Activated B cell treated with CpG ODN at 0.5 μM for 24 hours (primary cell): Measurements from ENCODE around the gene CASQ1. TPM values are rescaled to one million over a fixed set of nuclear protein-coding genes. Genes with fewer than 3 reads are reported as not detected.

Experiments
- ATAC-seq: fragments of 200-7000 bp; cut with Tn5 transposase; one replicate; pipeline ENCODE4 v1.10.0; 2021; ENCODE audit warnings: low read depth, mild to moderate bottlenecking, moderate library complexity
- CTCF ChIA-PET: fragments of 350-600 bp; sonication (Branson Sonifier 250); formaldehyde crosslinking; loops from one replicate; lab custom pipeline; 2021; ENCODE audit warnings: antibody characterized with exemption; lab: Charles Lee
- POLR2A ChIA-PET: fragments of 350-600 bp; sonication (Branson Sonifier 250); formaldehyde crosslinking; loops from one replicate; lab custom pipeline; 2021; ENCODE audit warnings: antibody characterized with exemption; lab: Charles Lee
- DNase-seq: peaks from one replicate; pipeline ENCODE4 v3.0.0; 2022
- H3K27ac Mint-ChIP-seq: one replicate; pipeline ENCODE4 v1.8.0; 2020; ENCODE audit warnings: mixed read lengths
- H3K27me3 Mint-ChIP-seq: one replicate; pipeline ENCODE4 v1.8.0; 2021; ENCODE audit warnings: mixed read lengths
- H3K36me3 Mint-ChIP-seq: one replicate; pipeline ENCODE4 v1.8.0; 2021; ENCODE audit warnings: low read depth, mixed read lengths
- H3K4me1 Mint-ChIP-seq: one replicate; pipeline ENCODE4 v1.8.0; 2021; ENCODE audit warnings: mixed read lengths
- H3K4me3 Mint-ChIP-seq: one replicate; pipeline ENCODE4 v1.8.0; 2020; ENCODE audit warnings: mild to moderate bottlenecking, mixed read lengths
- H3K9me3 Mint-ChIP-seq: one replicate; pipeline ENCODE4 v1.8.0; 2020; ENCODE audit warnings: mixed read lengths
- intact Hi-C: fragments of 100-400 bp; cut with micrococcal nuclease; formaldehyde crosslinking; loops from one replicate; pipeline ENCODE4 v1.15.1; 2024
- total RNA-seq: library from RNA; stranded (reverse); gene quantifications from 2 replicates; pipeline ENCODE4 v1.2.3, GENCODE V29; 2022
- TF ChIP-seq, protein P1 (sequence below): fragments of 200-600 bp; IDR thresholded peaks from one replicate; pipeline ENCODE4 v1.8.0; 2022; ENCODE audit warnings: antibody characterized with exemption, mild to moderate bottlenecking

CASQ1 gene
- total RNA-seq, 1 donor from 2014 or later, result not detected

DNA sequence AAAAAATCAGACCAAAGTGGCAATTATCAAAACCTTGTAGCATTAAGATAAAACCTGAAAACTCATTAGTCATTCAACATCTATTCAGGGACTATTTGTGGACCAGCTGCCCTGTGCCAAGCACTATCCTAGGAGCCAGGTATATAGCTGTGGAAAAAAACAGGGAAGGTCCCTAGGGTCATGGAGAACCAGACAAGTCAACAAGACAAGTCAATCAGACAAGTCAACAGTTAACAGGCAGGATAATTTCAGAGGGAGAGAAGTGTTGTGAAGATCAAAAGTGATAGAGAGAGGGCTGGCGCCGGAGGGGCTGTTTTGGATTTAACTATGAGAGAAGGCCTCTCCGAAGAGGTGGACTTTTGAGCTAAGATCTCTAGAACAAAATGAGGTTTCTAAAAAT lies 42.3 kb upstream of the CASQ1 start:
- Mint-ChIP-seq H3K4me1 (no peaks in the 10 kb centered on the region), H3K9me3 (no peaks in the 10 kb centered on the region), H3K27me3 (peaks cover 10% of the 10 kb centered on the region), H3K27ac (no peak overlapping the region), H3K4me3 (no peak overlapping the region), H3K36me3 (no peaks in the 10 kb centered on the region)
- DNase-seq (no peak), ATAC-seq (no peak)
- intact Hi-C loops, result no loop called here
- ChIA-PET CTCF (no interaction called here), POLR2A (no interaction called here)
- TF ChIP-seq, protein P1, sequence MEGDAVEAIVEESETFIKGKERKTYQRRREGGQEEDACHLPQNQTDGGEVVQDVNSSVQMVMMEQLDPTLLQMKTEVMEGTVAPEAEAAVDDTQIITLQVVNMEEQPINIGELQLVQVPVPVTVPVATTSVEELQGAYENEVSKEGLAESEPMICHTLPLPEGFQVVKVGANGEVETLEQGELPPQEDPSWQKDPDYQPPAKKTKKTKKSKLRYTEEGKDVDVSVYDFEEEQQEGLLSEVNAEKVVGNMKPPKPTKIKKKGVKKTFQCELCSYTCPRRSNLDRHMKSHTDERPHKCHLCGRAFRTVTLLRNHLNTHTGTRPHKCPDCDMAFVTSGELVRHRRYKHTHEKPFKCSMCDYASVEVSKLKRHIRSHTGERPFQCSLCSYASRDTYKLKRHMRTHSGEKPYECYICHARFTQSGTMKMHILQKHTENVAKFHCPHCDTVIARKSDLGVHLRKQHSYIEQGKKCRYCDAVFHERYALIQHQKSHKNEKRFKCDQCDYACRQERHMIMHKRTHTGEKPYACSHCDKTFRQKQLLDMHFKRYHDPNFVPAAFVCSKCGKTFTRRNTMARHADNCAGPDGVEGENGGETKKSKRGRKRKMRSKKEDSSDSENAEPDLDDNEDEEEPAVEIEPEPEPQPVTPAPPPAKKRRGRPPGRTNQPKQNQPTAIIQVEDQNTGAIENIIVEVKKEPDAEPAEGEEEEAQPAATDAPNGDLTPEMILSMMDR, result no peak

DNA sequence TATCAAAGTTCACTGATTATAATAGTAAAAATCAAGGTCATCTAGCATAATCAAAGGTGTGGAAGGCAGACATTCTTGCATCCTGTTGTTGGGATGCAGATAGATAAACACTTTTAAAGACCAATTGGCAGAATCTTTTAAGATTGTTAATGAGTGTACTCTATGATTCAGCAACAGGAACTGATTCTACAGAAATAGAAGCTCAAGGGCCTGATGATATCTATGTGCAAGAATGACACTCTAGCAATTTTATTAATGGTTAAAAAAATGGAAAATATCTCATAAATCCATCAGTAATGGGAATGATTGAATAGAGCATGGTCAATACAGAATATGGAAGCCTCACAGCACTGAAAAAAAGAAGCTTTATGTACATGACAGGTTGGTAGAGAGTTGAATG lies 41.1 kb upstream of the CASQ1 start:
- Mint-ChIP-seq H3K36me3 (no peaks in the 10 kb centered on the region), H3K4me1 (no peaks in the 10 kb centered on the region), H3K27me3 (peaks cover 5% of the 10 kb centered on the region), H3K4me3 (no peak overlapping the region), H3K9me3 (no peaks in the 10 kb centered on the region), H3K27ac (no peak overlapping the region)
- ATAC-seq (no peak), DNase-seq (no peak)
- intact Hi-C loops, result no loop called here
- POLR2A ChIA-PET, result no interaction called here
- CTCF ChIA-PET, result no interaction called here
- TF ChIP-seq, protein P1, result no peak

DNA sequence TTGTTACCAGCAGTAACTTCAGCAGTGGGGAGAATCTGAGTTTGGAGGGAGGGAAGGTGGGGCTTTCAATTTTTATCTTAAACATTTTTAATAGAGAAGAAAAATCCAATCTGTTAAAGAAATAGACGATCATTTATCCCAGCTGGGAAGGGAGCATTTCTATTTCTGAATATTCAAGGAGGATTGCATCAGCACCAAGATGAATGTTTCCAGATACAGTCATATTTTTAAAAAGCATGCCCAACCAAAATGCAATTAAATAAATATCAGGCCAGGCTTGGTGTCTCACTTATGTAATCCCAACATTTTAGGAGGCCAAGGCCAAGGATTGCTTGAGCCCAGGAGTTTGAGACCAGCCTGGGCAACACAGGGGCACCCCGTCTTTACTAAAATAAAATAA lies 40.7 kb upstream of the CASQ1 start:
- TF ChIP-seq, protein P1, result no peak
- no peaks in the 10 kb centered on the region for H3K4me1 Mint-ChIP-seq
- CTCF ChIA-PET, result no interaction called here

DNA sequence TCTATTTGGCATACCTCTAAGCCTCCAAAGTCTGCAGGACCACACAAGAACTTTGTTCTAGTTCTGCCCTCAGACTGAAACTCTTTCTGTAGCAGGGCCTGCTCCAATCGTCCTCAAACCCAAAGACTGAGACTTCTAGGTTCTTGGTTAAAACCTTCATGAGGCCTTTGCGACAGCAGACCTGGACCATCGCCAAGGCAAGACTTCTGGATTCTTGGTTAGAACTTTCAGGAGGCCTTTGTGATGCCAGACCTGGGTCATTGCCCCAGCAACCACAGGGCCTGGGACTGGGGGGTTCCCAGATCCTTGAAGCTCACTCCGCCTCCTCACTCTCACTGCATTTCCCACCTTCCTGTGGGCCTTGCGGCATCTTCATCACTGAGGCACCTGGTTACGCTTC lies 39.1 kb upstream of the CASQ1 start, which contains the start of gene ATP1A4:
Gene ATP1A4, plus strand, starts transcription at position 301 of the 400 bp plus-strand sequence. CDS start 438 bp downstream, outside the sequence.
- ChIA-PET POLR2A (no interaction called here), CTCF (no interaction called here)
- no peaks in the 10 kb centered on the region for H3K4me1 Mint-ChIP-seq
- H3K27ac Mint-ChIP-seq, result no peak within 1 kb of the TSS
- H3K27me3 Mint-ChIP-seq, result peaks cover 8% of the 10 kb centered on the region
- H3K9me3 Mint-ChIP-seq, result no peaks in the 10 kb centered on the region
- no peak within 1 kb of the TSS for H3K4me3 Mint-ChIP-seq
- DNase-seq, result no peak
- intact Hi-C loops, result no loop called here
- no peak for ATAC-seq
- no peaks in the 10 kb centered on the region for H3K36me3 Mint-ChIP-seq
- TF ChIP-seq, protein P1, result no peak

More for the DNA sequence above, 40.7 kb upstream of the CASQ1 start:
- Mint-ChIP-seq H3K9me3 (no peaks in the 10 kb centered on the region), H3K36me3 (no peaks in the 10 kb centered on the region), H3K27me3 (peaks cover 5% of the 10 kb centered on the region), H3K4me3 (no peak overlapping the region), H3K27ac (no peak overlapping the region)
- POLR2A ChIA-PET, result no interaction called here
- intact Hi-C loops, result no loop called here
- DNase-seq, result no peak
- no peak for ATAC-seq

DNA sequence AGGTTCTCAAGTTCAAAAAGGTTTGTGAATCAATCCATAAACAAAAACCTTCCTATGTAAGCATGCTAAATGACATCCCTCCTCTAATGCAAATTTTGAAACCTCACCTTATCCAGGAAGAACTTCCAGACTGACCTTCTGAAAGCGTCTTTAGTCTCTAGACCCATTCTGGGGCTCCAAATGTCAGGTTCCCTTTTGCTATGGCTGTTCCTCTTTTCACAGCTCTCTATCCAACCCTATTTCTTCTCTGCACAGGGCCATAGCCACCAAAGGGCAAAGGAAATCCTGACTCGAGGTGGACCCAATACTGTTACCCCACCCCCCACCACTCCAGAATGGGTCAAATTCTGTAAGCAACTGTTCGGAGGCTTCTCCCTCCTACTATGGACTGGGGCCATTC lies 35.6 kb upstream of the CASQ1 start:
- TF ChIP-seq, protein P1, result no peak
- intact Hi-C loops, result no loop called here
- POLR2A ChIA-PET, result no interaction called here
- no peak overlapping the region for H3K4me3 Mint-ChIP-seq
- no peaks in the 10 kb centered on the region for H3K4me1 Mint-ChIP-seq
- no peaks in the 10 kb centered on the region for H3K9me3 Mint-ChIP-seq
- no peak overlapping the region for H3K27ac Mint-ChIP-seq
- peaks cover 8% of the 10 kb centered on the region for H3K27me3 Mint-ChIP-seq
- ATAC-seq (no peak), DNase-seq (no peak)
- no peaks in the 10 kb centered on the region for H3K36me3 Mint-ChIP-seq
- CTCF ChIA-PET, result no interaction called here
